IPS DF 6.9 (cell line): ENCODE results near the gene ADGB.

Experiments
- DNase-seq: peaks from one replicate; pipeline ENCODE4 v3.0.0-alpha.2; 2013; ENCODE audit warnings: low read depth, low spot score
- H3K27ac ChIP-seq: one replicate; pipeline ENCODE4 v1.5.1; 2013; ENCODE audit warnings: low read length, control low read depth
- H3K27me3 ChIP-seq: 2 replicates; pipeline ENCODE4 v1.6.1; 2013; ENCODE audit warnings: mild to moderate bottlenecking, low read length; ENCODE audit not compliant: control insufficient read depth, insufficient read depth
- H3K36me3 ChIP-seq: 2 replicates; pipeline ENCODE4 v1.6.1; 2013; ENCODE audit warnings: low read length; ENCODE audit not compliant: control insufficient read depth, insufficient read depth
- H3K4me1 ChIP-seq: 2 replicates; pipeline ENCODE4 v1.6.1; 2013; ENCODE audit warnings: low read length; ENCODE audit not compliant: control insufficient read depth, insufficient read depth
- H3K4me3 ChIP-seq: 2 replicates; pipeline ENCODE4 v1.5.1; 2013; ENCODE audit warnings: mild to moderate bottlenecking, low read length
- H3K9me3 ChIP-seq: 2 replicates; pipeline ENCODE4 v1.6.1; 2013; ENCODE audit warnings: low read length, inconsistent platforms; ENCODE audit not compliant: control insufficient read depth, insufficient read depth
- WGBS: extraction: QIAGEN DNeasy Blood & Tissue Kit; methylation state at CpG from one replicate; pipeline ENCODE4 v1.1.7; 2013; ENCODE audit warnings: mixed read lengths, missing lambda C conversion rate; ENCODE audit not compliant: insufficient read length, insufficient coverage; 5-methylcytosine and 5-hydroxymethylcytosine counted together

ADGB gene

DNA sequence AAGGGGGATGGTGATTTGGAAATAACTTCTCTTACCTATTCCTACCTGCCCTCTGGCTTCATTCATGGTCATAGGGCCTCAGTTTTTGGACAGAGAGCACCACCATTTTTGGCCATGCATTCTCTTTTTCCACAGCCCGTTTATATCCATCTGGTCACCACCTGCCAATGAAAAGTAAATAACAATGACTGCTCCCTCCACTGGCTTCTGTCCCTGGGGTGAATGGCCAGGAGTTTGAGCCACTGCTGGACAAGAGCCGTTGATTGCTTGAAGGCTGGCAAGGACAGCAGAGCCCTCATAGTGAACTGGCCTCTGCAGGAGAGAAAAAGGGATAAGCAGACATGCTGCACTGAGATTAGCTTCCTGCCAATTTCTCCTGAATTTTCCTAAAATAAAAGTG, 261.8 kb downstream of the ADGB start:
- WGBS: no CpG with 5 or more reads among the region's 2 CpGs
- Histone ChIP-seq H3K4me1 (no peaks in the 10 kb centered on the region), H3K4me3 (no peak overlapping the region), H3K27me3 (no peaks in the 10 kb centered on the region), H3K27ac (no peak overlapping the region), H3K9me3 (no peaks in the 10 kb centered on the region), H3K36me3 (no peaks in the 10 kb centered on the region)
- no peak for DNase-seq

DNA sequence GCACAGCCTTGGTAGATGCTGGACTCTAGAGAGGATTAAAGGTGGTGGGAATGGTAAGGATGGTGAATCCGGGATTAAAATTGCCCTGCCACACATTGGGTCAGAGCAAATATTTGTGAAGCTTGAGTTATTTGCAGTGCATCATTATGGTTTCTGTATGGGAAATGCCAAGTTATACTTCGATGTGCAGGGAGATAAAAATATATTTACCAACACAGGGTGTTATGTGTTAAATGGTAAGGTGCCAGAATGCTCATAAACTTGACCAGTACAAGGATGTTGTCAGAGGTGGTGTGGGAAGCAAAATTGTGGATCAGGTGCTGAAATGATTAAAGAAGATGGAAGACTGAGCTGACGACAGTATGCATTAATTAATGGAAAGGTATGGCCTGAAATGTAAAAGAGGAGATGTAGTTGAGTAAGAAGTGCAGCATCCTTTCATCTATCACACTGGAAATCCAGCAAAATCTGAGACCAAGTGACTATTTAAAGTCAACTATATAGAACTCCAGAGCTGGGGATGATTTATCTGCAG, 262.3 kb downstream of the ADGB start:
- Histone ChIP-seq H3K36me3 (no peaks in the 10 kb centered on the region), H3K4me1 (no peaks in the 10 kb centered on the region), H3K4me3 (no peak overlapping the region), H3K27ac (no peak overlapping the region), H3K9me3 (no peaks in the 10 kb centered on the region), H3K27me3 (no peaks in the 10 kb centered on the region)
- DNase-seq: no peak
- no CpG with 5 or more reads among the region's 3 CpGs for WGBS

DNA sequence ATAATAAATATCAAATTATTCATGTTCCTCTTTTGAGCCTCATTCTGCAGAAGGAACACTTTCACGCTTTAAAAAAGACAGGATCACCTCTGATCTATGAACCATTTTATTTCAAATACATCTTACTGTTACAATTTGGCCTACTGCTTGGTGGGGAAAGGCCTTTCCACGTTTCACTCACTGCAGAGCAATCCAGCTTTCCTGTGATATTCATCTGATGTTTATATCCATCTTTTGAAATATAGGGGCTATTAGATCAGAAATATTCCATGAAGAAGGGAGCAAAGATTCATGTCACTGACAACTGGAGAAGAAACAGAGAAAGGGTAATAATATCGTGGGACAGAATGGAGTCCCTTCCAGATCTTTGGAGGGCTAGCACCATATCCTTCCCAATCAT, 262.9 kb downstream of the ADGB start:
- no peak for DNase-seq
- Histone ChIP-seq H3K4me3 (no peak overlapping the region), H3K9me3 (no peaks in the 10 kb centered on the region), H3K4me1 (no peaks in the 10 kb centered on the region), H3K27me3 (no peaks in the 10 kb centered on the region), H3K36me3 (no peaks in the 10 kb centered on the region), H3K27ac (no peak overlapping the region)
- no CpG with 5 or more reads among the region's 3 CpGs for WGBS

DNA sequence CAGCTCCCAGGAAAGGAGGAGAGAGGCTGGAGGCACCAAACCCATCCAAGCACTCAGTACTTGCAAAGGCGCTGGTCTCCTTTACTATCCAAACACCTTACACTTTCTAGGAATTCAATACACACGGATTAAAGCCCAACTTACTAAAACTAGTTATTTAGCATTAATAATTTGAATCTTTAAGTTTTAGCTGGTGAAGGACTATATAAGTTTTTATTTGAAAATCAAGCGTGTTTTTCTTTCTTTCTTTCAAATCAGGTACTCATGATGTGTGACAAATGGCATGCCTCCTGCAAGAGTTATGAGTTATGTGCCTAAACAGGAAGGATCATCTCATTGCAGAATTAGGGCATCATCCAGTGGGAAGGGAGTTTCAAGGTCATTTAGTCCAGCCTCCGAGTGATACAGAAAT, 263.7 kb downstream of the ADGB start:
- H3K9me3 ChIP-seq: no peaks in the 10 kb centered on the region
- no peak overlapping the region for H3K4me3 ChIP-seq
- WGBS: no CpG with 5 or more reads among the region's 4 CpGs
- H3K27me3 ChIP-seq: no peaks in the 10 kb centered on the region
- no peaks in the 10 kb centered on the region for H3K36me3 ChIP-seq
- H3K27ac ChIP-seq: no peak overlapping the region
- no peak for DNase-seq
- no peaks in the 10 kb centered on the region for H3K4me1 ChIP-seq

DNA sequence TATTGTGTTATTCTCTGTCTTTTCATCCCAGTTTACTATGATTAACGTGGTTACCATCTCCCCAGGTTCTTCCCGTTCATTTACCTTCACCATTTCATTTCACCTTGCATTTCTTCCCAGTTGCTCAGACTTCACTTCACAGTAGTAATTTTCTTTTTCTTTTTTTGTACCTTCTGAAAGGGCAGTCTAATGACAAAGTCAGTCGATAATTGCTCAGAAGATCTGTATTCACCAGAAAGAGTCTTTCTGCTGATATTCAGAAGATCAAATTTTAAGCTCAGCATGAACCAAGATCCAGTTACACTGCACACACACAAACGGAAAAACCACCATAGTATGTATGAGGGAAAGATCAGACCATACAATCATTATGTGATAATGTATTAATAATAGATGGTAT, 265.5 kb downstream of the ADGB start:
- no peaks in the 10 kb centered on the region for H3K4me1 ChIP-seq
- no CpG with 5 or more reads among the region's 4 CpGs for WGBS
- no peaks in the 10 kb centered on the region for H3K9me3 ChIP-seq

DNA sequence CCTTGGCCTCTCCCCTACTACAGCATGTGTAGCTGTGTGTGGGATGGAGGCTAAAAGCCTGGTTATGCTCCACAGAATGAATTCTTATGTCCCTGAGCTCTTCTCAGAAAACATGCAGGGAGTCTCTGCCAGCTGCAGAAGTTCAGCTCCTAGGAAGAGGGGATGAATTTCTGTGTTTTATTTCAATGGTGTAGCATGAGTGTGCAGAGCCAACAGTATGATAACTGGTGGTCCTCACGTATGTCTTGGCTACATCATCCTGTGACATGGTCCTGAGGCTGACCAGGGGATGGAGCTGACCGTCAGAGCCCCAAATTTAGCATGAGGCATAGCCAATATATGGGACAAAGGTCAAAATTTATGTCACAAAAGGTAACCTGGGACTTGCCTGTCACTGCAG, 266.1 kb downstream of the ADGB start:
- no peaks in the 10 kb centered on the region for H3K9me3 ChIP-seq
- H3K4me3 ChIP-seq: no peak overlapping the region
- H3K27ac ChIP-seq: no peak overlapping the region
- no peaks in the 10 kb centered on the region for H3K36me3 ChIP-seq
- no peaks in the 10 kb centered on the region for H3K4me1 ChIP-seq
- no CpG with 5 or more reads among the region's 2 CpGs for WGBS
- DNase-seq: no peak
- no peaks in the 10 kb centered on the region for H3K27me3 ChIP-seq

More for the DNA sequence above, 265.5 kb downstream of the ADGB start:
- no peak for DNase-seq
- H3K27me3 ChIP-seq: no peaks in the 10 kb centered on the region
- H3K36me3 ChIP-seq: no peaks in the 10 kb centered on the region
- no peak overlapping the region for H3K4me3 ChIP-seq
- no peak overlapping the region for H3K27ac ChIP-seq
